Loucy (cell line): Measurements from ENCODE around the gene SMOC2.

Source experiments
- EZH2phosphoT487 ChIP-seq: fragments of 200-600 bp; IDR thresholded peaks from 2 replicates; pipeline ENCODE4 v1.6.1; 2018; ENCODE audit warnings: antibody characterized with exemption, mild to moderate bottlenecking, moderate library complexity, borderline replicate concordance
- TF ChIP-seq, protein P1 (sequence below): fragments of 200-600 bp; sonication (generic); conservative IDR thresholded peaks from 2 replicates; pipeline ENCODE4 v1.5.1; 2014; ENCODE audit warnings: mild to moderate bottlenecking, antibody characterized with exemption, low read length

DNA sequence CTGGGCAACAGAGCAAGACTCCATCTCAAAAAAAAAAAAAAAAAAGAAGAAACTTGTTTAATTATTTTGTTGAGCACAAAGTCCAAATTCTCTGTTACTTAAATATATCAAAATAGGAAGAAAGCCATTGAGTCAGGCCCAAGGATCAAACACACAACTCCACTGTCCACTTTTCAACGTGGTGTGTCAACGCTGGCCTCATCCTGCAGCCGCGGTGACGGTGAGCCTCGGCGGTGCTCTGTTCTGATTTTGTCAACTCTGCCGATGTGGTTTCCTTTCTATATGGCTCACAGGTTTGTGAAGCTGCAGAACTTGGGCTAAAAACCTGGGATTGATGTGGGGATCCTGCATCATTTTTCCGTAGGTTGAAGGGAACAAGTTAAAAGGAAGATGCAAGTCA lies 3.2 kb upstream of the SMOC2 start:
- no peak for TF ChIP-seq EZH2phosphoT487
- TF ChIP-seq, protein P1, sequence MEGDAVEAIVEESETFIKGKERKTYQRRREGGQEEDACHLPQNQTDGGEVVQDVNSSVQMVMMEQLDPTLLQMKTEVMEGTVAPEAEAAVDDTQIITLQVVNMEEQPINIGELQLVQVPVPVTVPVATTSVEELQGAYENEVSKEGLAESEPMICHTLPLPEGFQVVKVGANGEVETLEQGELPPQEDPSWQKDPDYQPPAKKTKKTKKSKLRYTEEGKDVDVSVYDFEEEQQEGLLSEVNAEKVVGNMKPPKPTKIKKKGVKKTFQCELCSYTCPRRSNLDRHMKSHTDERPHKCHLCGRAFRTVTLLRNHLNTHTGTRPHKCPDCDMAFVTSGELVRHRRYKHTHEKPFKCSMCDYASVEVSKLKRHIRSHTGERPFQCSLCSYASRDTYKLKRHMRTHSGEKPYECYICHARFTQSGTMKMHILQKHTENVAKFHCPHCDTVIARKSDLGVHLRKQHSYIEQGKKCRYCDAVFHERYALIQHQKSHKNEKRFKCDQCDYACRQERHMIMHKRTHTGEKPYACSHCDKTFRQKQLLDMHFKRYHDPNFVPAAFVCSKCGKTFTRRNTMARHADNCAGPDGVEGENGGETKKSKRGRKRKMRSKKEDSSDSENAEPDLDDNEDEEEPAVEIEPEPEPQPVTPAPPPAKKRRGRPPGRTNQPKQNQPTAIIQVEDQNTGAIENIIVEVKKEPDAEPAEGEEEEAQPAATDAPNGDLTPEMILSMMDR, result no peak
